H9 (cell line): Measurements from ENCODE around the gene GMEB1. TPM values are rescaled to one million over a fixed set of nuclear protein-coding genes. Genes with fewer than 3 reads are reported as not detected.

Source experiments
- DNase-seq: peaks from one replicate; pipeline ENCODE4 v3.0.0-alpha.2; 2017
- H2AFZ ChIP-seq: one replicate; pipeline ENCODE4 v1.6.1; 2013; ENCODE audit warnings: mild to moderate bottlenecking, low read length, control low read depth, moderate library complexity
- H2AK5ac ChIP-seq: 2 replicates; pipeline ENCODE4 v1.6.1; 2013; ENCODE audit warnings: low read length, control low read depth, mixed read lengths; ENCODE audit not compliant: insufficient read length
- H2BK120ac ChIP-seq: one replicate; pipeline ENCODE4 v1.6.1; 2013; ENCODE audit warnings: low read depth, mild to moderate bottlenecking, low read length, control low read depth, inconsistent platforms; ENCODE audit not compliant: poor library complexity, severe bottlenecking
- H2BK12ac ChIP-seq: 2 replicates; pipeline ENCODE4 v1.6.1; 2013; ENCODE audit warnings: low read length, control low read depth, mixed read lengths, low read depth; ENCODE audit not compliant: insufficient read length
- H2BK15ac ChIP-seq: 2 replicates; pipeline ENCODE4 v1.6.1; 2013; ENCODE audit warnings: low read depth, low read length, control low read depth
- H2BK20ac ChIP-seq: one replicate; pipeline ENCODE4 v1.6.1; 2013; ENCODE audit warnings: low read depth, mild to moderate bottlenecking, low read length, control low read depth, inconsistent platforms; ENCODE audit not compliant: poor library complexity, severe bottlenecking
- H2BK5ac ChIP-seq: 2 replicates; pipeline ENCODE4 v1.6.1; 2013; ENCODE audit warnings: low read length, control low read depth, mixed read lengths; ENCODE audit not compliant: insufficient read length
- H3K14ac ChIP-seq: 2 replicates; pipeline ENCODE4 v1.6.1; 2013; ENCODE audit warnings: low read length, control low read depth; ENCODE audit not compliant: insufficient read depth
- H3K18ac ChIP-seq: 2 replicates; pipeline ENCODE4 v1.6.1; 2013; ENCODE audit warnings: low read depth, mild to moderate bottlenecking, mixed read lengths, low read length, control low read depth; ENCODE audit not compliant: insufficient read length
- H3K23ac ChIP-seq: 2 replicates; pipeline ENCODE4 v1.6.1; 2013; ENCODE audit warnings: low read length, control low read depth, mixed read lengths, low read depth; ENCODE audit not compliant: insufficient read length
- H3K23me2 ChIP-seq: 2 replicates; pipeline ENCODE4 v1.6.1; 2013; ENCODE audit warnings: low read depth, mild to moderate bottlenecking, mixed read lengths, low read length, control low read depth; ENCODE audit not compliant: insufficient read length, poor library complexity, severe bottlenecking
- H3K27ac ChIP-seq: 2 replicates; pipeline ENCODE4 v1.5.1; 2013; ENCODE audit warnings: low read length, control low read depth, mixed read lengths, low read depth; ENCODE audit not compliant: insufficient read length
- H3K27me3 ChIP-seq: 2 replicates; pipeline ENCODE4 v1.6.1; 2013; ENCODE audit warnings: low read length, control low read depth, inconsistent platforms; ENCODE audit not compliant: insufficient read depth
- H3K4ac ChIP-seq: 2 replicates; pipeline ENCODE4 v1.6.1; 2013; ENCODE audit warnings: low read depth, mild to moderate bottlenecking, control low read depth, inconsistent platforms, low read length, moderate library complexity
- H3K4me1 ChIP-seq: 2 replicates; pipeline ENCODE4 v1.6.1; 2013; ENCODE audit warnings: low read length, control low read depth, inconsistent platforms; ENCODE audit not compliant: insufficient read depth
- H3K4me2 ChIP-seq: 2 replicates; pipeline ENCODE4 v1.6.1; 2013; ENCODE audit warnings: low read length, control low read depth, mixed read lengths; ENCODE audit not compliant: insufficient read length, insufficient read depth
- H3K56ac ChIP-seq: 2 replicates; pipeline ENCODE4 v1.6.1; 2013; ENCODE audit warnings: low read depth, mild to moderate bottlenecking, mixed read lengths, low read length, control low read depth; ENCODE audit not compliant: insufficient read length
- H3K79me1 ChIP-seq: 2 replicates; pipeline ENCODE4 v1.6.1; 2013; ENCODE audit warnings: low read depth, mild to moderate bottlenecking, moderate library complexity, low read length, control low read depth, inconsistent platforms; ENCODE audit not compliant: insufficient read depth, poor library complexity, severe bottlenecking
- H3K79me2 ChIP-seq: 2 replicates; pipeline ENCODE4 v1.6.1; 2013; ENCODE audit warnings: low read length, control low read depth, inconsistent platforms; ENCODE audit not compliant: insufficient read depth
- H3K9ac ChIP-seq: 2 replicates; pipeline ENCODE4 v1.6.1; 2013; ENCODE audit warnings: low read length, control low read depth, mixed read lengths; ENCODE audit not compliant: insufficient read length; ENCODE audit errors: extremely low read depth
- H3K9me3 ChIP-seq: one replicate; pipeline ENCODE4 v1.6.1; 2013; ENCODE audit warnings: low read depth, low read length, inconsistent platforms; ENCODE audit not compliant: control insufficient read depth
- H3T11ph ChIP-seq: one replicate; pipeline ENCODE4 v1.6.1; 2013; ENCODE audit warnings: mild to moderate bottlenecking, low read length, control low read depth, inconsistent platforms
- H4K20me1 ChIP-seq: one replicate; pipeline ENCODE4 v1.6.1; 2013; ENCODE audit not compliant: control insufficient read depth, insufficient read length, insufficient read depth
- H4K5ac ChIP-seq: 2 replicates; pipeline ENCODE4 v1.6.1; 2013; ENCODE audit warnings: low read depth, mild to moderate bottlenecking, mixed read lengths, low read length, control low read depth; ENCODE audit not compliant: insufficient read length
- H4K8ac ChIP-seq: replicated peaks from 2 replicates; pipeline ENCODE4 v1.6.1; 2013; ENCODE audit warnings: low read length, control low read depth, mixed read lengths, low read depth; ENCODE audit not compliant: insufficient read length
- H4K91ac ChIP-seq: 2 replicates; pipeline ENCODE4 v1.6.1; 2013; ENCODE audit warnings: low read depth, mild to moderate bottlenecking, moderate library complexity, mixed read lengths, low read length, control low read depth; ENCODE audit not compliant: insufficient read length
- H3K27ac Mint-ChIP-seq, 3 experiments: 2 replicates in 2 of 3; 3 replicates in 1 of 3; pipeline ENCODE4 v1.8.0; 2020 to 2021; ENCODE audit warnings: mixed read lengths in 3 of 3, mild to moderate bottlenecking in 1 of 3, moderate library complexity in 1 of 3
- H3K27me3 Mint-ChIP-seq: 2 replicates; pipeline ENCODE4 v1.8.0; 2021; ENCODE audit warnings: low read depth, mild to moderate bottlenecking, moderate library complexity, mixed read lengths
- H3K36me3 Mint-ChIP-seq, 3 experiments: 2 replicates in 2 of 3; 3 replicates in 1 of 3; pipeline ENCODE4 v1.8.0; 2020 to 2021; ENCODE audit warnings: low read depth in 3 of 3, mixed read lengths in 3 of 3; ENCODE audit not compliant: insufficient read depth in 1 of 3
- H3K4me1 Mint-ChIP-seq, 2 experiments: 2 replicates each; pipeline ENCODE4 v1.8.0; 2020; ENCODE audit warnings: mixed read lengths in 2 of 2
- H3K4me3 Mint-ChIP-seq, 2 experiments: 2 replicates in 1 of 2; 3 replicates in 1 of 2; pipeline ENCODE4 v1.8.0; 2020 to 2021; ENCODE audit warnings: mild to moderate bottlenecking in 2 of 2, mixed read lengths in 2 of 2, moderate library complexity in 1 of 2
- H3K9me3 Mint-ChIP-seq, 2 experiments: 2 replicates in 1 of 2; 3 replicates in 1 of 2; pipeline ENCODE4 v1.8.0; 2020; ENCODE audit warnings: mild to moderate bottlenecking in 2 of 2, mixed read lengths in 2 of 2, moderate library complexity in 1 of 2
- WGBS: extraction: QIAGEN DNeasy Blood & Tissue Kit; methylation state at CpG from one replicate; pipeline ENCODE4 v1.1.7; 2013; ENCODE audit warnings: missing lambda C conversion rate, low lambda C conversion rate, mixed read lengths; ENCODE audit not compliant: insufficient read length; ENCODE audit errors: extremely low coverage; 5-methylcytosine and 5-hydroxymethylcytosine counted together
- total RNA-seq: library from RNA; stranded (reverse); gene quantifications from 2 replicates; pipeline ENCODE4 v1.2.1, GENCODE V29; 2021
- TF ChIP-seq, protein P1 (sequence below): fragments of 200-600 bp; sonication (generic); conservative IDR thresholded peaks from 3 replicates; pipeline ENCODE4 v1.8.0; 2021; ENCODE audit warnings: antibody characterized with exemption, mild to moderate bottlenecking

The GMEB1 gene
- total RNA-seq, 1 experiment from 2014 or later: 17.0 TPM

- no peak overlapping the region for H2BK120ac ChIP-seq
- no peak overlapping the region for H3K9ac ChIP-seq
- no peaks in the 10 kb centered on the region for H3K27me3 ChIP-seq
- H4K20me1 ChIP-seq: no peaks in the 10 kb centered on the region
- no peak overlapping the region for H2AK5ac ChIP-seq
- H4K91ac ChIP-seq: no peak overlapping the region
- H3K4me2 ChIP-seq: no peak overlapping the region
- H4K5ac ChIP-seq: no peak overlapping the region
- no peak overlapping the region for H3K14ac ChIP-seq
- H3K9me3 Mint-ChIP-seq: no peaks in the 10 kb centered on the region
- peaks cover 18 to 30% (median 29%) of the 10 kb centered on the region in 3 experiments for H3K36me3 Mint-ChIP-seq
- peaks cover 5% of the 10 kb centered on the region for H3K79me1 ChIP-seq
- H3K4ac ChIP-seq: no peak overlapping the region
- WGBS: no CpG with 5 or more reads among the region's 3 CpGs
- no peak overlapping the region for H3K23ac ChIP-seq
- H2BK5ac ChIP-seq: no peak overlapping the region
- TF ChIP-seq, protein P1, sequence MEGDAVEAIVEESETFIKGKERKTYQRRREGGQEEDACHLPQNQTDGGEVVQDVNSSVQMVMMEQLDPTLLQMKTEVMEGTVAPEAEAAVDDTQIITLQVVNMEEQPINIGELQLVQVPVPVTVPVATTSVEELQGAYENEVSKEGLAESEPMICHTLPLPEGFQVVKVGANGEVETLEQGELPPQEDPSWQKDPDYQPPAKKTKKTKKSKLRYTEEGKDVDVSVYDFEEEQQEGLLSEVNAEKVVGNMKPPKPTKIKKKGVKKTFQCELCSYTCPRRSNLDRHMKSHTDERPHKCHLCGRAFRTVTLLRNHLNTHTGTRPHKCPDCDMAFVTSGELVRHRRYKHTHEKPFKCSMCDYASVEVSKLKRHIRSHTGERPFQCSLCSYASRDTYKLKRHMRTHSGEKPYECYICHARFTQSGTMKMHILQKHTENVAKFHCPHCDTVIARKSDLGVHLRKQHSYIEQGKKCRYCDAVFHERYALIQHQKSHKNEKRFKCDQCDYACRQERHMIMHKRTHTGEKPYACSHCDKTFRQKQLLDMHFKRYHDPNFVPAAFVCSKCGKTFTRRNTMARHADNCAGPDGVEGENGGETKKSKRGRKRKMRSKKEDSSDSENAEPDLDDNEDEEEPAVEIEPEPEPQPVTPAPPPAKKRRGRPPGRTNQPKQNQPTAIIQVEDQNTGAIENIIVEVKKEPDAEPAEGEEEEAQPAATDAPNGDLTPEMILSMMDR: no peak
- H2BK20ac ChIP-seq: no peak overlapping the region
- H3K27ac Mint-ChIP-seq: no peak overlapping the region; a peak in 1 of 7 replicates
- no peak overlapping the region for H2BK12ac ChIP-seq
- no peak overlapping the region for H3K18ac ChIP-seq
- H3K56ac ChIP-seq: no peak overlapping the region
- H3K27ac ChIP-seq: no peak overlapping the region
- H3K23me2 ChIP-seq: no peaks in the 10 kb centered on the region
- 0 out of 2 replicates have a peak, but pooled peaks cover 3% of the 10 kb centered on the region for H3K4me1 ChIP-seq
- H2AFZ ChIP-seq: no peak overlapping the region
- peaks cover 4 to 7% of the 10 kb centered on the region in 2 experiments for H3K4me1 Mint-ChIP-seq
- no peak for DNase-seq
- H3K27me3 Mint-ChIP-seq: no peaks in the 10 kb centered on the region
- no peak overlapping the region for H4K8ac ChIP-seq
- H2BK15ac ChIP-seq: no peak overlapping the region
- H3K9me3 ChIP-seq: no peaks in the 10 kb centered on the region
- H3K4me3 Mint-ChIP-seq: no peak overlapping the region
- H3T11ph ChIP-seq: no peak overlapping the region
- H3K79me2 ChIP-seq: peaks cover 59% of the 10 kb centered on the region
Observed at GRCh38 chr1:28759257-28759656, 90.7 kb downstream of the GMEB1 start.
